A673 (cell line): ENCODE data around the gene CYP2D6. TPM values are rescaled to one million over a fixed set of nuclear protein-coding genes. Genes with fewer than 3 reads are reported as not detected.

Source experiments
- BruUV-seq: library from RNA; stranded (reverse); fragments of 400-500 nt; replicated peaks from 2 replicates; lab custom pipeline; 2021; lab: Mats Ljungman, UMichigan
- CTCF ChIA-PET: fragments of 300-600 bp; sonication (Branson Sonifier 250); formaldehyde crosslinking; loops from one replicate; lab custom pipeline; 2022; ENCODE audit warnings: antibody characterized with exemption; lab: Charles Lee
- POLR2A ChIA-PET: fragments of 300-600 bp; sonication (Branson Sonifier 250); formaldehyde crosslinking; loops from one replicate; lab custom pipeline; 2022; ENCODE audit warnings: antibody characterized with exemption; ENCODE audit not compliant: low non-redundant PET; lab: Charles Lee
- DNase-seq: peaks from one replicate; pipeline ENCODE4 v3.0.0-alpha.2; 2015; ENCODE audit warnings: low spot score
- H3K27ac ChIP-seq: fragments of 200-600 bp; sonication (generic); 2 replicates; pipeline ENCODE4 v1.5.1; 2016; ENCODE audit warnings: mixed run types, low read depth, mild to moderate bottlenecking, mixed read lengths, antibody characterized with exemption, low read length; ENCODE audit not compliant: poor library complexity, severe bottlenecking
- H3K27me3 ChIP-seq: fragments of 200-600 bp; sonication (generic); replicated peaks from 2 replicates; pipeline ENCODE4 v1.6.1; 2017; ENCODE audit warnings: mixed run types, low read depth, mild to moderate bottlenecking, mixed read lengths, antibody characterized with exemption, low read length; ENCODE audit not compliant: insufficient read depth, poor library complexity
- H3K36me3 ChIP-seq: fragments of 200-600 bp; sonication (generic); 2 replicates; pipeline ENCODE4 v1.6.1; 2016; ENCODE audit warnings: mixed run types, mild to moderate bottlenecking, mixed read lengths, antibody characterized with exemption, low read length; ENCODE audit not compliant: insufficient read depth, poor library complexity, severe bottlenecking
- H3K4me1 ChIP-seq: fragments of 200-600 bp; sonication (generic); 2 replicates; pipeline ENCODE4 v1.6.1; 2017; ENCODE audit warnings: mixed run types, mild to moderate bottlenecking, mixed read lengths, antibody characterized with exemption, low read length; ENCODE audit not compliant: insufficient read depth, poor library complexity, severe bottlenecking
- H3K4me3 ChIP-seq: fragments of 200-600 bp; sonication (generic); 2 replicates; pipeline ENCODE4 v1.5.1; 2016; ENCODE audit warnings: low read depth, mixed run types, mild to moderate bottlenecking, mixed read lengths, low read length; ENCODE audit not compliant: poor library complexity, severe bottlenecking
- H3K9me3 ChIP-seq: fragments of 200-600 bp; sonication (generic); 2 replicates; pipeline ENCODE4 v1.6.1; 2016; ENCODE audit warnings: mixed run types, low read depth, mild to moderate bottlenecking, mixed read lengths, antibody characterized with exemption, low read length; ENCODE audit not compliant: poor library complexity, severe bottlenecking
- EZH2 ChIP-seq: fragments of 200-600 bp; sonication (generic); IDR thresholded peaks from 2 replicates; pipeline ENCODE4 v1.6.1; 2017; ENCODE audit warnings: borderline replicate concordance, low read depth, mild to moderate bottlenecking, mixed read lengths, antibody characterized with exemption, low read length; ENCODE audit not compliant: poor library complexity, severe bottlenecking
- intact Hi-C: fragments of 100-400 bp; cut with micrococcal nuclease; formaldehyde crosslinking; loops from one replicate; pipeline ENCODE4 v1.10.0; 2022; ENCODE audit not compliant: unreplicated experiment
- total RNA-seq: library from RNA; stranded (reverse); gene quantifications from 2 replicates; pipeline ENCODE4 v1.2.3, GENCODE V29; 2021
- TF ChIP-seq, protein P1 (sequence below): fragments of 300-800, 200-600 bp; sonication (generic); conservative IDR thresholded peaks from 2 replicates; pipeline ENCODE4 v1.5.1; 2017; ENCODE audit warnings: low read depth, mild to moderate bottlenecking, antibody characterized with exemption, low read length, moderate library complexity, mixed read lengths

Gene CYP2D6
- total RNA-seq, 1 experiment from 2014 or later: 2.4 TPM

DNA sequence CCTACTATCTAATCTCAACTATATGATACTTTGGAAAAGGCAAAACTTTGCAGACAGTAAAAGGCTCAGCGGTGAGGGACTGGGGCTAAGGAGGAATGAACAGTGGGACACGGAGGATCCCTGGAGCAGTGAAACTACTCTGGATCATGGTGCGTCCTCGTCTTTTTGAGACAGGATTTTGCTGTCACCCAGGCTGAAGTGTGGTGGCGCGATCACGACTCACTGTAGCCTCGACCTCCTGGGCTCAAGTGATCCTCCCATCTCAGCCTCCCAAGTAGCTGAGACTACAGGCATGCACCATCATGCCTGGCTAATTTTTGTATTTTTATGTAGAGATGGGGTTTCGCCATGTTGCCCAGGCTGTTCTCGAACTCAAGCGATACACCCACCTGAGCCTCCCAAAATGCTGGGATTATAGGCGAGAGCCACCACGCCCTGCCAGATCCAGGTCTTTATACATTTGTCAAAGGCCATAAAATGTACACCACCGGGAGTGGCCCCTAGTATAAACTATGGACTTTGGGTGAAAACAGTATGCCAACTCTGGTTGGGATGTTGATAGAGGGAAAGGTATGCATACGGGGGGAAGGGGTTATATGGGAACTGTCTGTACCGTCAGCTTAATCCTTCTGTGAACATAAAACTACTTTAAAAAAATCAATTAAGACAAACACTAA is 28.0 kb upstream of the CYP2D6 start:
- intact Hi-C loops: no loop called here
- no peak for DNase-seq

DNA sequence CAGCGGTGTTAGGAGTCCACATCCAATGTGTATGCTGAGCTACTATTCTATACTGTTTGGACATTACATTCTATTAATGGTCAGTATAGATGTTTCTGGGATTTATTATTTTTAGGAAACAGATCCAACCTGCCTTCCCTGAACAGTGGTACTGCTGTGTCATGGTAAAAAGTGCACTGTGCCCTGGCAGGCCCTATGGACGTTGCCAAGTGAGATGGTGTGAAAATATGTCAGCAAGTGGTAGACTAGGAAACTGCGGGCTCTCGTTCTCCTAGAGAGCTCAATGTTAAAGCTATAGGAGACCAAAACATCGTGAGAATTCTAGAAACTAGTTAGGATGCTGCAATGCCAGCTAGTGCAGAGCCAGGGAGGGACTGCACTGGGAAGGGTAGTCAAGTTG is 26.0 kb upstream of the CYP2D6 start:
- Histone ChIP-seq H3K27me3 (no peaks in the 10 kb centered on the region), H3K4me3 (no peak overlapping the region), H3K27ac (no peak overlapping the region), H3K36me3 (peaks cover 6% of the 10 kb centered on the region), H3K4me1 (peaks cover 6% of the 10 kb centered on the region), H3K9me3 (no peaks in the 10 kb centered on the region)
- intact Hi-C loops: no loop called here
- BruUV-seq: no TSS peak
- ChIA-PET POLR2A (no interaction called here), CTCF (no interaction called here)
- TF ChIP-seq, protein P1, sequence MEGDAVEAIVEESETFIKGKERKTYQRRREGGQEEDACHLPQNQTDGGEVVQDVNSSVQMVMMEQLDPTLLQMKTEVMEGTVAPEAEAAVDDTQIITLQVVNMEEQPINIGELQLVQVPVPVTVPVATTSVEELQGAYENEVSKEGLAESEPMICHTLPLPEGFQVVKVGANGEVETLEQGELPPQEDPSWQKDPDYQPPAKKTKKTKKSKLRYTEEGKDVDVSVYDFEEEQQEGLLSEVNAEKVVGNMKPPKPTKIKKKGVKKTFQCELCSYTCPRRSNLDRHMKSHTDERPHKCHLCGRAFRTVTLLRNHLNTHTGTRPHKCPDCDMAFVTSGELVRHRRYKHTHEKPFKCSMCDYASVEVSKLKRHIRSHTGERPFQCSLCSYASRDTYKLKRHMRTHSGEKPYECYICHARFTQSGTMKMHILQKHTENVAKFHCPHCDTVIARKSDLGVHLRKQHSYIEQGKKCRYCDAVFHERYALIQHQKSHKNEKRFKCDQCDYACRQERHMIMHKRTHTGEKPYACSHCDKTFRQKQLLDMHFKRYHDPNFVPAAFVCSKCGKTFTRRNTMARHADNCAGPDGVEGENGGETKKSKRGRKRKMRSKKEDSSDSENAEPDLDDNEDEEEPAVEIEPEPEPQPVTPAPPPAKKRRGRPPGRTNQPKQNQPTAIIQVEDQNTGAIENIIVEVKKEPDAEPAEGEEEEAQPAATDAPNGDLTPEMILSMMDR: no peak
- no peak for TF ChIP-seq EZH2
- DNase-seq: no peak

More for the DNA sequence above, 28.0 kb upstream of the CYP2D6 start:
- Histone ChIP-seq H3K4me1 (no peaks in the 10 kb centered on the region), H3K4me3 (no peak overlapping the region), H3K9me3 (no peaks in the 10 kb centered on the region), H3K27ac (no peak overlapping the region), H3K27me3 (no peaks in the 10 kb centered on the region), H3K36me3 (peaks cover 6% of the 10 kb centered on the region)
- TF ChIP-seq EZH2: no peak
- TF ChIP-seq, protein P1: no peak
- POLR2A ChIA-PET: no interaction called here
- BruUV-seq: no TSS peak
- CTCF ChIA-PET: no interaction called here

DNA sequence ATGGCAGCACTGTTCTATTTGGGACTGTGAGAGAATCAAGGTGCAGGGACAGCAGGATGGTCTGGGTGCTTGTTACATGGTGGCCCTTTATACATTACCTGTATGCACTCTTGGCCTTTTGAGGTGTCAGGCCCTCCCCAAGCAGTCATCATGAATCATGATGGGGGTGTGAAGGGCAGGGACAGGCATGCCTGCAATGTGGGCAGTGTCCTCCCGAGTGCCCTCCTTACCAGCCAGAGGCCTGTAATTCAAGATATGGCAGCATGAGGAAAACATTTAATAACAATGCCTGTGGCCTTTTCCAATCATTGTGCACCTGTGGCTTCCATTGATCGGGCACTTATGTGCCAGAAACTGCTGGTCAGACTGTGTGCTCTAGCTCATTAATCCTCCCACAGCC is 25.5 kb upstream of the CYP2D6 start:
- Histone ChIP-seq H3K27ac (no peak overlapping the region), H3K4me3 (no peak overlapping the region), H3K36me3 (peaks cover 6% of the 10 kb centered on the region), H3K4me1 (peaks cover 6% of the 10 kb centered on the region), H3K9me3 (no peaks in the 10 kb centered on the region), H3K27me3 (no peaks in the 10 kb centered on the region)
- BruUV-seq: no TSS peak
- DNase-seq: no peak
- intact Hi-C loops: no loop called here
- CTCF ChIA-PET: no interaction called here
- TF ChIP-seq, protein P1: no peak
- TF ChIP-seq EZH2: no peak
- POLR2A ChIA-PET: no interaction called here
